ENCODE measurements around the gene SMYD3.

SMYD3 gene

GRCh38 chr1:245754463-245754961 lies 752.6 kb downstream of the SMYD3 start:
- DNase-seq, result no peak
- H3K27ac ChIP-seq (ENCODE audit: low read length), result no peak overlapping the region
- no peak overlapping the region for H3K9ac ChIP-seq (ENCODE audit: low read length)
- no peaks in the 10 kb centered on the region for H3K9me3 ChIP-seq (replicated peaks; ENCODE audit: insufficient read depth, low read length)
- no peaks in the 10 kb centered on the region for H3K79me2 ChIP-seq (ENCODE audit: low read length)
- no peaks in the 10 kb centered on the region for H3K27me3 ChIP-seq (replicated peaks; ENCODE audit: insufficient read depth, low read length)
- H3K9me2 ChIP-seq (replicated peaks; ENCODE audit: insufficient read depth, low read length), result no peaks in the 10 kb centered on the region
- H3K36me3 ChIP-seq (replicated peaks; ENCODE audit: insufficient read depth, low read length), result no peaks in the 10 kb centered on the region
- H3F3A ChIP-seq (ENCODE audit: insufficient read depth, low read length), result no peaks in the 10 kb centered on the region
- H3K4me2 ChIP-seq (ENCODE audit: low read depth, low read length), result no peak overlapping the region
- H2AFZ ChIP-seq (ENCODE audit: low read length), result no peak overlapping the region
- no peak overlapping the region for H3K4me3 ChIP-seq (ENCODE audit: low read length)
- H3K4me1 ChIP-seq (ENCODE audit: low read length), result no peaks in the 10 kb centered on the region
- no peaks in the 10 kb centered on the region for H4K20me1 ChIP-seq (ENCODE audit: insufficient read depth, low read length)
- TF ChIP-seq EZH2 (optimal IDR thresholded peaks at IDR 0.05; ENCODE audit: low read depth, low read length) (no peak), CTCF (IDR thresholded peaks at IDR 0.05; ENCODE audit: low read length) (no peak), EZH2phosphoT487 (IDR thresholded peaks at IDR 0.05; ENCODE audit: low read length) (no peak)

GRCh38 chr1:245753807-245754206 lies 753.3 kb downstream of the SMYD3 start:
- Histone ChIP-seq H3K4me3 (ENCODE audit: low read length) (no peak overlapping the region), H3K9ac (ENCODE audit: low read length) (no peak overlapping the region), H3K9me3 (replicated peaks; ENCODE audit: insufficient read depth, low read length) (no peaks in the 10 kb centered on the region), H2AFZ (ENCODE audit: low read length) (no peak overlapping the region), H3K36me3 (replicated peaks; ENCODE audit: insufficient read depth, low read length) (no peaks in the 10 kb centered on the region), H3K4me2 (ENCODE audit: low read depth, low read length) (no peak overlapping the region), H3K27me3 (replicated peaks; ENCODE audit: insufficient read depth, low read length) (no peaks in the 10 kb centered on the region), H3K4me1 (ENCODE audit: low read length) (no peaks in the 10 kb centered on the region), H4K20me1 (ENCODE audit: insufficient read depth, low read length) (no peaks in the 10 kb centered on the region), H3F3A (ENCODE audit: insufficient read depth, low read length) (no peaks in the 10 kb centered on the region), H3K27ac (ENCODE audit: low read length) (no peak overlapping the region), H3K9me2 (replicated peaks; ENCODE audit: insufficient read depth, low read length) (no peaks in the 10 kb centered on the region), H3K79me2 (ENCODE audit: low read length) (no peaks in the 10 kb centered on the region)
- TF ChIP-seq EZH2 (optimal IDR thresholded peaks at IDR 0.05; ENCODE audit: low read depth, low read length), result no peak
- TF ChIP-seq EZH2phosphoT487 (IDR thresholded peaks at IDR 0.05; ENCODE audit: low read length), result no peak
- no peak for TF ChIP-seq CTCF (IDR thresholded peaks at IDR 0.05; ENCODE audit: low read length)
- DNase-seq, result no peak

DNA sequence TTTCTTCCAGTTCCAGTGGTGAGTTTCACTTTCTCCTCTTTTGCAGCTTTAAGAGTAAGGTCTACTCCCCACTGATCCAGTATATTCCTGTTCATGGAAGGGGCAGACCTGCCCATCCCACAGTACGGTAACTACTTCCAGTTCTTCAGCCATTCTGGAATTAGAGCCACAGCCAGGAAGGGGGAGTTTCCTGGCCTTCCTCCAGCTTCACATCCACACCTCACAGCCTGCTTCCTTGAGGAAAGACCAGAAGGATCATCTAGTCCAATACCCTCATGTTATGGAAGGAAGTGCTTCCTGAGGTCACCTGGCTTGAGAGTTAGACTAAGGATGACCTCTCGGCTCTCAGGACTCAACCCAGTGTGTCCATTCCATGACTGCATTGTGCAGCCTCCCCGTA lies 754.5 kb downstream of the SMYD3 start:
- H3K79me2 ChIP-seq (ENCODE audit: low read length), result no peaks in the 10 kb centered on the region
- H3K4me2 ChIP-seq (ENCODE audit: low read depth, low read length), result no peak overlapping the region
- no peak overlapping the region for H3K4me3 ChIP-seq (ENCODE audit: low read length)
- no peaks in the 10 kb centered on the region for H3K27me3 ChIP-seq (replicated peaks; ENCODE audit: insufficient read depth, low read length)
- H3F3A ChIP-seq (ENCODE audit: insufficient read depth, low read length), result no peaks in the 10 kb centered on the region
- no peak overlapping the region for H2AFZ ChIP-seq (ENCODE audit: low read length)
- no peak overlapping the region for H3K27ac ChIP-seq (ENCODE audit: low read length)
- no peaks in the 10 kb centered on the region for H3K9me3 ChIP-seq (replicated peaks; ENCODE audit: insufficient read depth, low read length)
- no peaks in the 10 kb centered on the region for H3K36me3 ChIP-seq (replicated peaks; ENCODE audit: insufficient read depth, low read length)
- H3K4me1 ChIP-seq (ENCODE audit: low read length), result no peaks in the 10 kb centered on the region
- H3K9me2 ChIP-seq (replicated peaks; ENCODE audit: insufficient read depth, low read length), result no peaks in the 10 kb centered on the region
- no peak for DNase-seq
- H4K20me1 ChIP-seq (ENCODE audit: insufficient read depth, low read length), result no peaks in the 10 kb centered on the region
- TF ChIP-seq EZH2phosphoT487 (IDR thresholded peaks at IDR 0.05; ENCODE audit: low read length), result no peak
- no peak for TF ChIP-seq CTCF (IDR thresholded peaks at IDR 0.05; ENCODE audit: low read length)
- TF ChIP-seq EZH2 (optimal IDR thresholded peaks at IDR 0.05; ENCODE audit: low read depth, low read length), result no peak
- H3K9ac ChIP-seq (ENCODE audit: low read length), result no peak overlapping the region
